ENCODE data around the gene BSCL2.

GRCh38 chr11:62715150-62716130 lies 8.2 kb upstream of the BSCL2 start:
- TF ChIP-seq CTCF (IDR thresholded peaks at IDR 0.05), result no peak
- no peak for TF ChIP-seq RELA (CRISPR knock-in tag; IDR thresholded peaks at IDR 0.05; ENCODE audit: borderline replicate concordance)
- TF ChIP-seq ZNF232 (CRISPR knock-in tag; IDR thresholded peaks at IDR 0.05), result no peak
- no peak for TF ChIP-seq SMAD4 (CRISPR knock-in tag; IDR thresholded peaks at IDR 0.05)
- no peak for TF ChIP-seq CREB1 (CRISPR knock-in tag; IDR thresholded peaks at IDR 0.05)
- TF ChIP-seq ZNF396 (CRISPR knock-in tag; IDR thresholded peaks at IDR 0.05; ENCODE audit: borderline replicate concordance), result no peak
- TF ChIP-seq GTF2I (CRISPR knock-in tag; conservative IDR thresholded peaks at IDR 0.05), result no peak
- no peak for TF ChIP-seq MAX (CRISPR knock-in tag; IDR thresholded peaks at IDR 0.05)
- no peak for TF ChIP-seq MXD4 (CRISPR knock-in tag; IDR thresholded peaks at IDR 0.05; ENCODE audit: borderline replicate concordance)
- TF ChIP-seq EMX1 (CRISPR knock-in tag; IDR thresholded peaks at IDR 0.05), result no peak
- TF ChIP-seq CREM (CRISPR knock-in tag; IDR thresholded peaks at IDR 0.05), result no peak
- TF ChIP-seq CBFB (CRISPR knock-in tag; IDR thresholded peaks at IDR 0.05; ENCODE audit: low read depth), result no peak
